GM23338 (cell line): Measurements from ENCODE around the gene TGFBR3.

Experiments
- CREB1 ChIP-seq: fragments of 250-450 bp; sonication (Bioruptor Pico); IDR thresholded peaks from 2 replicates; pipeline ENCODE4 v1.5.0; 2020; ENCODE audit warnings: low read depth, mild to moderate bottlenecking, moderate library complexity
- EZH2 ChIP-seq: fragments of 200-600 bp; sonication (generic); IDR thresholded peaks from one replicate; pipeline ENCODE4 v1.8.0; 2017; ENCODE audit warnings: antibody characterized with exemption, mild to moderate bottlenecking, low read depth; ENCODE audit not compliant: unreplicated experiment
- EZH2phosphoT487 ChIP-seq: fragments of 200-600 bp; sonication (generic); IDR thresholded peaks from one replicate; pipeline ENCODE4 v1.8.1; 2018; ENCODE audit warnings: antibody characterized with exemption; ENCODE audit not compliant: unreplicated experiment
- NANOG ChIP-seq: IDR thresholded peaks from 2 replicates; pipeline ENCODE4 v1.6.1; 2016; ENCODE audit warnings: antibody characterized with exemption, borderline replicate concordance
- POLR2AphosphoS5 ChIP-seq: IDR thresholded peaks from 2 replicates; pipeline ENCODE4 v1.6.1; 2016; ENCODE audit warnings: antibody characterized with exemption, low read depth
- ZNF114 ChIP-seq: fragments of 250-450 bp; sonication (Bioruptor Pico); IDR thresholded peaks from 2 replicates; pipeline ENCODE4 v1.5.0; 2020; ENCODE audit warnings: mild to moderate bottlenecking, moderate library complexity
- TF ChIP-seq, protein P1 (sequence below): IDR thresholded peaks from one replicate; pipeline ENCODE4 v1.6.1; 2018; ENCODE audit warnings: antibody characterized with exemption; ENCODE audit not compliant: unreplicated experiment
- TF ChIP-seq, protein P2 (sequence below), 2 experiments: fragments of 200-600 bp in 1 of 2; sonication (generic) in 1 of 2; conservative IDR thresholded peaks; 2 replicates each; pipeline versions ENCODE4 v1.5.1 to v1.6.1; 2016 to 2017; ENCODE audit warnings: antibody characterized with exemption in 2 of 2, low read depth in 2 of 2, mild to moderate bottlenecking in 2 of 2, moderate library complexity in 1 of 2
- TF ChIP-seq, protein P3 (sequence below): IDR thresholded peaks from 2 replicates; pipeline ENCODE4 v1.6.1; 2016; ENCODE audit warnings: antibody characterized with exemption

DNA sequence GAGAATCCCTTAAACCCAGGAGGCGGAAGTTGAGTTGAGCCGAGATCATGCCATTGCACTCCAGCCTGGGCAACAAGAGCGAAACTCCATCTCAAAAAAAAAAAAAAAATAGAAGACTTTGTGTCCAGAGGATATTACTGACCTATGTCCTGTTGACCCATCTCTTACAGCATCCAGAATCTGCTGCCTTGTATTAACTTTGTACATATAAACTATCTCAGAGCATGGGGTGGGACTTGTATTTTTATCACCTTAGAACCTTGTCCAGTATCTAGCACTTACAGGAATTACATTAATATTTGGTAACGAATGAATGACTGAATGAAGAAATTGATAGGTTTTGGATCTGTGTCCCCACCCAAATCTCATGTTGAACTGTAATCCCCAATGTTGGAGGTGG lies 117.8 kb downstream of the TGFBR3 start:
- TF ChIP-seq, protein P1, sequence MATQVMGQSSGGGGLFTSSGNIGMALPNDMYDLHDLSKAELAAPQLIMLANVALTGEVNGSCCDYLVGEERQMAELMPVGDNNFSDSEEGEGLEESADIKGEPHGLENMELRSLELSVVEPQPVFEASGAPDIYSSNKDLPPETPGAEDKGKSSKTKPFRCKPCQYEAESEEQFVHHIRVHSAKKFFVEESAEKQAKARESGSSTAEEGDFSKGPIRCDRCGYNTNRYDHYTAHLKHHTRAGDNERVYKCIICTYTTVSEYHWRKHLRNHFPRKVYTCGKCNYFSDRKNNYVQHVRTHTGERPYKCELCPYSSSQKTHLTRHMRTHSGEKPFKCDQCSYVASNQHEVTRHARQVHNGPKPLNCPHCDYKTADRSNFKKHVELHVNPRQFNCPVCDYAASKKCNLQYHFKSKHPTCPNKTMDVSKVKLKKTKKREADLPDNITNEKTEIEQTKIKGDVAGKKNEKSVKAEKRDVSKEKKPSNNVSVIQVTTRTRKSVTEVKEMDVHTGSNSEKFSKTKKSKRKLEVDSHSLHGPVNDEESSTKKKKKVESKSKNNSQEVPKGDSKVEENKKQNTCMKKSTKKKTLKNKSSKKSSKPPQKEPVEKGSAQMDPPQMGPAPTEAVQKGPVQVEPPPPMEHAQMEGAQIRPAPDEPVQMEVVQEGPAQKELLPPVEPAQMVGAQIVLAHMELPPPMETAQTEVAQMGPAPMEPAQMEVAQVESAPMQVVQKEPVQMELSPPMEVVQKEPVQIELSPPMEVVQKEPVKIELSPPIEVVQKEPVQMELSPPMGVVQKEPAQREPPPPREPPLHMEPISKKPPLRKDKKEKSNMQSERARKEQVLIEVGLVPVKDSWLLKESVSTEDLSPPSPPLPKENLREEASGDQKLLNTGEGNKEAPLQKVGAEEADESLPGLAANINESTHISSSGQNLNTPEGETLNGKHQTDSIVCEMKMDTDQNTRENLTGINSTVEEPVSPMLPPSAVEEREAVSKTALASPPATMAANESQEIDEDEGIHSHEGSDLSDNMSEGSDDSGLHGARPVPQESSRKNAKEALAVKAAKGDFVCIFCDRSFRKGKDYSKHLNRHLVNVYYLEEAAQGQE: no peak
- TF ChIP-seq POLR2AphosphoS5 (no peak), EZH2phosphoT487 (no peak), EZH2 (no peak), NANOG (no peak), ZNF114 (CRISPR knock-in tag) (no peak), CREB1 (no peak)
- TF ChIP-seq, protein P2, sequence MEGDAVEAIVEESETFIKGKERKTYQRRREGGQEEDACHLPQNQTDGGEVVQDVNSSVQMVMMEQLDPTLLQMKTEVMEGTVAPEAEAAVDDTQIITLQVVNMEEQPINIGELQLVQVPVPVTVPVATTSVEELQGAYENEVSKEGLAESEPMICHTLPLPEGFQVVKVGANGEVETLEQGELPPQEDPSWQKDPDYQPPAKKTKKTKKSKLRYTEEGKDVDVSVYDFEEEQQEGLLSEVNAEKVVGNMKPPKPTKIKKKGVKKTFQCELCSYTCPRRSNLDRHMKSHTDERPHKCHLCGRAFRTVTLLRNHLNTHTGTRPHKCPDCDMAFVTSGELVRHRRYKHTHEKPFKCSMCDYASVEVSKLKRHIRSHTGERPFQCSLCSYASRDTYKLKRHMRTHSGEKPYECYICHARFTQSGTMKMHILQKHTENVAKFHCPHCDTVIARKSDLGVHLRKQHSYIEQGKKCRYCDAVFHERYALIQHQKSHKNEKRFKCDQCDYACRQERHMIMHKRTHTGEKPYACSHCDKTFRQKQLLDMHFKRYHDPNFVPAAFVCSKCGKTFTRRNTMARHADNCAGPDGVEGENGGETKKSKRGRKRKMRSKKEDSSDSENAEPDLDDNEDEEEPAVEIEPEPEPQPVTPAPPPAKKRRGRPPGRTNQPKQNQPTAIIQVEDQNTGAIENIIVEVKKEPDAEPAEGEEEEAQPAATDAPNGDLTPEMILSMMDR (conservative IDR thresholded peaks at IDR 0.05; ENCODE audit: low read depth in 2 of 2): no peak
- TF ChIP-seq, protein P3, sequence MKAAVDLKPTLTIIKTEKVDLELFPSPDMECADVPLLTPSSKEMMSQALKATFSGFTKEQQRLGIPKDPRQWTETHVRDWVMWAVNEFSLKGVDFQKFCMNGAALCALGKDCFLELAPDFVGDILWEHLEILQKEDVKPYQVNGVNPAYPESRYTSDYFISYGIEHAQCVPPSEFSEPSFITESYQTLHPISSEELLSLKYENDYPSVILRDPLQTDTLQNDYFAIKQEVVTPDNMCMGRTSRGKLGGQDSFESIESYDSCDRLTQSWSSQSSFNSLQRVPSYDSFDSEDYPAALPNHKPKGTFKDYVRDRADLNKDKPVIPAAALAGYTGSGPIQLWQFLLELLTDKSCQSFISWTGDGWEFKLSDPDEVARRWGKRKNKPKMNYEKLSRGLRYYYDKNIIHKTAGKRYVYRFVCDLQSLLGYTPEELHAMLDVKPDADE: no peak
